Panc1 (cell line): Measurements from ENCODE around the gene GLB1L3. TPM values are rescaled to one million over a fixed set of nuclear protein-coding genes. Genes with fewer than 3 reads are reported as not detected.

Source experiments
- ATAC-seq: fragments of 200-7000 bp; cut with Tn5 transposase; 2 replicates; pipeline ENCODE4 v1.9.1; 2020; ENCODE audit warnings: mild to moderate bottlenecking, moderate library complexity
- BruUV-seq: library from RNA; stranded (reverse); fragments of 400-500 nt; replicated peaks from 2 replicates; lab custom pipeline; 2021; lab: Mats Ljungman, UMichigan
- CTCF ChIA-PET: fragments of 300-600 bp; sonication (Branson Sonifier 250); formaldehyde crosslinking; loops from one replicate; lab custom pipeline; 2022; ENCODE audit warnings: antibody characterized with exemption; lab: Charles Lee
- POLR2A ChIA-PET: fragments of 300-600 bp; sonication (Branson Sonifier 250); formaldehyde crosslinking; loops from one replicate; lab custom pipeline; 2022; ENCODE audit warnings: antibody characterized with exemption; lab: Charles Lee
- DNase-seq: peaks from one replicate; pipeline ENCODE4 v3.0.0-alpha.2; 2010; ENCODE audit warnings: low read depth, low spot score
- H3K27ac ChIP-seq: 2 replicates; pipeline ENCODE4 v1.5.1; 2011; ENCODE audit warnings: mild to moderate bottlenecking, low read length, inconsistent platforms
- H3K27me3 ChIP-seq: fragments of 200-500 bp; sonication (Bioruptor generic); 2 replicates; pipeline ENCODE4 v1.6.0; 2014; ENCODE audit warnings: low read length, inconsistent platforms; ENCODE audit not compliant: control insufficient read depth, insufficient read depth
- H3K36me3 ChIP-seq: fragments of 200-500 bp; sonication (Bioruptor generic); 2 replicates; pipeline ENCODE4 v1.5.1; 2014; ENCODE audit warnings: inconsistent platforms, mild to moderate bottlenecking, low read length, moderate library complexity; ENCODE audit not compliant: control insufficient read depth, insufficient read depth
- H3K4me1 ChIP-seq: 2 replicates; pipeline ENCODE4 v1.5.1; 2011; ENCODE audit warnings: inconsistent platforms, mild to moderate bottlenecking, low read length, moderate library complexity; ENCODE audit not compliant: control insufficient read depth, insufficient read depth
- H3K4me3 ChIP-seq, 2 experiments: 2 replicates each; pipeline ENCODE4 v1.5.1; 2011 to 2012; ENCODE audit warnings: low read depth in 2 of 2, low read length in 2 of 2, mild to moderate bottlenecking in 2 of 2, inconsistent platforms in 1 of 2, moderate library complexity in 1 of 2
- H3K9me3 ChIP-seq: fragments of 200-500 bp; sonication (Bioruptor generic); 2 replicates; pipeline ENCODE4 v1.5.1; 2014; ENCODE audit warnings: low read depth, mild to moderate bottlenecking, inconsistent platforms, low read length, moderate library complexity; ENCODE audit not compliant: control insufficient read depth, insufficient read depth
- CTCF ChIP-seq: fragments of 450-650 bp; IDR thresholded peaks from 2 replicates; pipeline ENCODE4 v1.5.1; 2017; ENCODE audit warnings: mild to moderate bottlenecking
- POLR2AphosphoS5 ChIP-seq: IDR thresholded peaks from 2 replicates; pipeline ENCODE4 v1.6.1; 2012; ENCODE audit warnings: mild to moderate bottlenecking, low read depth, low read length, moderate library complexity
- REST ChIP-seq, 2 experiments: IDR thresholded peaks; 2 replicates each; pipeline ENCODE4 v1.6.1; 2011 to 2012; ENCODE audit warnings: low read depth in 2 of 2, control low read depth in 1 of 2, low read length in 1 of 2, mild to moderate bottlenecking in 1 of 2, moderate library complexity in 1 of 2; ENCODE audit not compliant: insufficient read depth in 1 of 2
- SIN3A ChIP-seq: IDR thresholded peaks from 2 replicates; pipeline ENCODE4 v1.6.1; 2012; ENCODE audit warnings: low read depth, mild to moderate bottlenecking, low read length, moderate library complexity, borderline replicate concordance; ENCODE audit not compliant: insufficient read depth
- TCF7L2 ChIP-seq: IDR thresholded peaks from 2 replicates; pipeline ENCODE4 v1.6.1; 2011; ENCODE audit warnings: mild to moderate bottlenecking, low read depth, low read length, inconsistent platforms
- in situ Hi-C: cut with HindIII; loops from 2 replicates; pipeline ENCODE4 v1.10.0; 2016; ENCODE audit warnings: low sequenced_read_pairs, low pct_unique_long_range_greater_than_20kb
- intact Hi-C: fragments of 100-400 bp; cut with micrococcal nuclease; formaldehyde crosslinking; loops from one replicate; pipeline ENCODE4 v1.10.0; 2022; ENCODE audit not compliant: unreplicated experiment
- total RNA-seq: library from RNA; stranded (reverse); gene quantifications from one replicate; pipeline ENCODE4 v1.2.1, GENCODE V29; 2021; ENCODE audit not compliant: unreplicated experiment

The GLB1L3 gene
- total RNA-seq, 1 experiment from 2014 or later, result not detected

- DNase-seq, result no peak
- BruUV-seq, result no TSS peak
- H3K27me3 ChIP-seq, result no peaks in the 10 kb centered on the region
- no peaks in the 10 kb centered on the region for H3K36me3 ChIP-seq
- ChIA-PET POLR2A (no interaction called here), CTCF (no interaction called here)
- no peaks in the 10 kb centered on the region for H3K9me3 ChIP-seq
- in situ Hi-C loops, result no loop called here
- intact Hi-C loops, result no loop called here
- TF ChIP-seq POLR2AphosphoS5 (no peak), SIN3A (no peak), REST (IDR thresholded peaks at IDR 0.05; ENCODE audit: insufficient read depth in 1 of 2, low read depth in 2 of 2, low read length in 1 of 2) (no peak), CTCF (no peak), TCF7L2 (no peak)
- no peak for ATAC-seq
- no peak overlapping the region for H3K27ac ChIP-seq
- H3K4me3 ChIP-seq, result no peak overlapping the region
- H3K4me1 ChIP-seq, result no peaks in the 10 kb centered on the region
Observed at GRCh38 chr11:134345237-134345550, 69.0 kb downstream of the GLB1L3 start.

- H3K27ac ChIP-seq, result no peak overlapping the region
- DNase-seq, result no peak
- H3K4me1 ChIP-seq, result no peaks in the 10 kb centered on the region
- intact Hi-C loops, result no loop called here
- ATAC-seq, result no peak
- no peaks in the 10 kb centered on the region for H3K36me3 ChIP-seq
- in situ Hi-C loops, result no loop called here
- ChIA-PET POLR2A (no interaction called here), CTCF (no interaction called here)
- H3K4me3 ChIP-seq, result no peak overlapping the region
- H3K9me3 ChIP-seq, result no peaks in the 10 kb centered on the region
- BruUV-seq, result no TSS peak
- no peak for TF ChIP-seq REST (IDR thresholded peaks at IDR 0.05; ENCODE audit: insufficient read depth in 1 of 2, low read depth in 2 of 2, low read length in 1 of 2)
- TF ChIP-seq TCF7L2, result no peak
- no peak for TF ChIP-seq CTCF
- no peak for TF ChIP-seq SIN3A
- no peak for TF ChIP-seq POLR2AphosphoS5
- H3K27me3 ChIP-seq, result no peaks in the 10 kb centered on the region
Observed at GRCh38 chr11:134346101-134346975, 70.2 kb downstream of the GLB1L3 start.
